ENCODE data around the gene AFMID. TPM values are rescaled to one million over a fixed set of nuclear protein-coding genes. Genes with fewer than 3 reads are reported as not detected.

AFMID gene
- total and polyA plus RNA-seq, 8 donors = 30.7 to 53.7 (median 34.0) TPM

DNA sequence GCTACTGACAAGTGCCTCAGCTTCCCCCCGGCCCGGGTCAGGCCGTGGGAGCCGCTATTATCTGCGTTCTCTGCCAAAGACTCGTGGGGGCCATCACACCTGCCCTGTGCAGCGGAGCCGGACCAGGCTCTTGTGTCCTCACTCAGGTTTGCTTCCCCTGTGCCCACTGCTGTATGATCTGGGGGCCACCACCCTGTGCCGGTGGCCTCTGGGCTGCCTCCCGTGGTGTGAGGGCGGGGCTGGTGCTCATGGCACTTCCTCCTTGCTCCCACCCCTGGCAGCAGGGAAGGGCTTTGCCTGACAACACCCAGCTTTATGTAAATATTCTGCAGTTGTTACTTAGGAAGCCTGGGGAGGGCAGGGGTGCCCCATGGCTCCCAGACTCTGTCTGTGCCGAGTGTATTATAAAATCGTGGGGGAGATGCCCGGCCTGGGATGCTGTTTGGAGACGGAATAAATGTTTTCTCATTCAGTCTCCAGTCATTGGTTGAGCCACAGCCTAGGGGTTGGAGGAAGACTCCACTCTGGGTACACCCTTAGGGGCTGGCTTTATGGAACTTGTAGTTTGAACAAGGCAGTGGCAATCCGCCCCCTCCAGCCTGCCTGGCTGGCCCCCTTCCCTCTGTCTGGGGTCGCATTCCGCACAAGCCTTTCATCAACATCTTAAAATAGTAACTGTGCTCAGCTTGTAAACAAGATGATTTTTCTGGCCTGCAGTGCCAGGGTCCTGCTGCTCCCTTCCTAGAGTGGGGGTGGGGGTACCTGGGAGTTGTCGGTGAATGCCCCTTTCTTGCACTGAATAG is 14.7 kb upstream of the AFMID start:
- peaks cover 20 to 67% (median 40%) of the 10 kb centered on the region in 3 donors for H3K4me1 ChIP-seq
- no peak for FAIRE-seq
- ATAC-seq = no peak

GRCh38 chr17:78173097-78173715 is 14.0 kb upstream of the AFMID start:
- H3K27me3 ChIP-seq = no peaks in the 10 kb centered on the region
- H3K9me3 ChIP-seq = no peaks in the 10 kb centered on the region
- no peak for DNase-seq
- H3K4me1 ChIP-seq = peaks cover 20 to 63% (median 42%) of the 10 kb centered on the region in 3 donors
- no peak for FAIRE-seq
- H3K27ac ChIP-seq = peak overlapping the region in 3 of 4 donors; percentile 83 to 87 (median 86)
- ATAC-seq = no peak
- WGBS, 2 donors = 75% methylated on average over 11 of the region's 11 CpGs
- TF ChIP-seq, protein P1, sequence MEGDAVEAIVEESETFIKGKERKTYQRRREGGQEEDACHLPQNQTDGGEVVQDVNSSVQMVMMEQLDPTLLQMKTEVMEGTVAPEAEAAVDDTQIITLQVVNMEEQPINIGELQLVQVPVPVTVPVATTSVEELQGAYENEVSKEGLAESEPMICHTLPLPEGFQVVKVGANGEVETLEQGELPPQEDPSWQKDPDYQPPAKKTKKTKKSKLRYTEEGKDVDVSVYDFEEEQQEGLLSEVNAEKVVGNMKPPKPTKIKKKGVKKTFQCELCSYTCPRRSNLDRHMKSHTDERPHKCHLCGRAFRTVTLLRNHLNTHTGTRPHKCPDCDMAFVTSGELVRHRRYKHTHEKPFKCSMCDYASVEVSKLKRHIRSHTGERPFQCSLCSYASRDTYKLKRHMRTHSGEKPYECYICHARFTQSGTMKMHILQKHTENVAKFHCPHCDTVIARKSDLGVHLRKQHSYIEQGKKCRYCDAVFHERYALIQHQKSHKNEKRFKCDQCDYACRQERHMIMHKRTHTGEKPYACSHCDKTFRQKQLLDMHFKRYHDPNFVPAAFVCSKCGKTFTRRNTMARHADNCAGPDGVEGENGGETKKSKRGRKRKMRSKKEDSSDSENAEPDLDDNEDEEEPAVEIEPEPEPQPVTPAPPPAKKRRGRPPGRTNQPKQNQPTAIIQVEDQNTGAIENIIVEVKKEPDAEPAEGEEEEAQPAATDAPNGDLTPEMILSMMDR (IDR thresholded peaks at IDR 0.05) = no peak
- H3K4me3 ChIP-seq = no peak overlapping the region
- intact Hi-C loops (cut with DNase I) = loop anchor here in 1 of 3 donors (5.0 kb wide), 1 partner anchor 51 kb away; no protein-coding TSS in a partner anchor
- peaks cover 0 to 18% (median 12%) of the 10 kb centered on the region in 3 donors for H3K36me3 ChIP-seq

More for the DNA sequence above, 14.7 kb upstream of the AFMID start:
- peaks cover 0 to 18% (median 12%) of the 10 kb centered on the region in 3 donors for H3K36me3 ChIP-seq
- H3K27me3 ChIP-seq = no peaks in the 10 kb centered on the region
- no peaks in the 10 kb centered on the region for H3K9me3 ChIP-seq
- H3K4me3 ChIP-seq = no peak overlapping the region
- WGBS, 2 donors = 56 to 62% methylated on average over 16 to 19 of the region's 19 CpGs
- TF ChIP-seq, protein P1 (IDR thresholded peaks at IDR 0.05) = no peak
- intact Hi-C loops (cut with DNase I) = loop anchor here in 1 of 3 donors (5.0 kb wide), 1 partner anchor 50 kb away; no protein-coding TSS in a partner anchor
- peak overlapping the region in 2 of 4 donors; percentile 83 to 86 for H3K27ac ChIP-seq
- peak in 3 of 6 donors; percentile 55 to 67 (median 60) for DNase-seq

- H3K4me1 ChIP-seq = peaks cover 20 to 61% (median 42%) of the 10 kb centered on the region in 3 donors
- H3K4me3 ChIP-seq = peak overlapping the region in 1 of 4 donors; percentile 26
- peaks cover 0 to 18% (median 12%) of the 10 kb centered on the region in 3 donors for H3K36me3 ChIP-seq
- no peak for FAIRE-seq
- 12 to 21% methylated on average over 15 of the region's 15 CpGs for WGBS, 2 donors
- peak; percentile 85 to 91 (median 88) for ATAC-seq
- H3K9me3 ChIP-seq = no peaks in the 10 kb centered on the region
- intact Hi-C loops (cut with DNase I) = loop anchor here in 1 of 3 donors (5.0 kb wide), 1 partner anchor 52 kb away; no protein-coding TSS in a partner anchor
- peak; percentile 90 to 98 (median 96) for DNase-seq
- TF ChIP-seq, protein P1 (IDR thresholded peaks at IDR 0.05) = peak; percentile 52 to 74 (median 60)
- no peaks in the 10 kb centered on the region for H3K27me3 ChIP-seq
- H3K27ac ChIP-seq = peak overlapping the region; percentile 83 to 87 (median 84)
Measured at GRCh38 chr17:78174346-78174869, 12.8 kb upstream of the AFMID start.

- intact Hi-C loops (cut with DNase I) = loop anchor here in 2 of 3 donors (5.0 kb wide), 1 partner anchor 53 kb away; no protein-coding TSS in a partner anchor
- WGBS, 2 donors = 31 to 32% methylated on average over 28 of the region's 28 CpGs
- Histone ChIP-seq H3K27ac (peak overlapping the region; percentile 83 to 87 (median 84)), H3K9me3 (no peaks in the 10 kb centered on the region), H3K27me3 (no peaks in the 10 kb centered on the region), H3K4me3 (peak overlapping the region in 1 of 4 donors; percentile 26), H3K4me1 (peaks cover 20 to 56% (median 37%) of the 10 kb centered on the region in 3 donors), H3K36me3 (peaks cover 0 to 18% (median 12%) of the 10 kb centered on the region in 3 donors)
- TF ChIP-seq, protein P1 (IDR thresholded peaks at IDR 0.05) = no peak
- peak; percentile 79 to 92 (median 86) for DNase-seq
- no peak for FAIRE-seq
- peak; percentile 57 to 71 (median 63) for ATAC-seq
Measured at GRCh38 chr17:78174870-78175642, 12.1 kb upstream of the AFMID start.
